Erythroblast (primary cell): ENCODE data around the gene SNX1.
A peak's percentile ranks its signal among the peaks of the same experiment; 100 is the strongest.

ENCODE experiments used
- DNase-seq, 2 experiments: peaks; one replicate each; lab custom pipeline; 2025; lab: John Stamatoyannopoulos, UW
- GATA1 ChIP-seq: IDR thresholded peaks from 2 replicates; pipeline ENCODE4 v1.6.1; 2011; ENCODE audit warnings: low read depth, mild to moderate bottlenecking, control low read depth, low read length, moderate library complexity
- POLR2A ChIP-seq: IDR thresholded peaks from 2 replicates; pipeline ENCODE4 v1.6.1; 2011; ENCODE audit warnings: mild to moderate bottlenecking, low read length

The SNX1 gene

DNA sequence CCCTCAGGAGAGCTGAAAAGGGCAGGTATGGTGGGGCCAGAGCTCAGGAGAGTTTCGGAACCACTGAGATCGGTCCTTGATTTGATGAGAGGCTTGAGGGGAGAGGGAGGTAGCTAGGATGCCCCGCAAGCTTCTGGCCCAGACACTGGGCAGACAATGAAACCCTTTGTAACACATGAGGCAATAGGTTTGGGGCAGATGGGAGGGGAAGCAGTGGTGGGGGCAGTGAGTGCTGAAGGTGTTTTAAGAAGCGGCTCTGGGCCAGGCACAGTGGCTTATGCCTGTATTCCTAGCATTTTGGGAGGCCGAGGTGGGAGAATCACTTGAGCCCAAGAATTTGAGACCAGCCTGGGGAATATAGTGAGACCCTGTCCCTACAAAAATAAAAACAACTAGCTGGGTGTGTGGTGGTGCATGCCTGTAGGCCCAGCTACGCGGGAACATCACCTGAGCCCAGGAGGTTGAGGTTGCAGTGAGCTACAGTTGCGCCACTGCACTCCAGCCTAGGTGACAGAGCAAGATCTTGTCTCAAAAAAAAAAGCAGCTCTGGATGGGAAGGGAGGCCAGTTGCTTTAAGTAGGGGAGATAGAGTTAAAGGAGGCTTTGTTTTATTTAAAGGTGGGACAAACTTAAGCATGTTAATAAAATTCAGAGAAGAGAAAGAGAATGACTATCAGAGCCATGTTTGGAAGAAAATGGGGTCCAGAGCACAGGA is 46.2 kb downstream of the SNX1 start:
- TF ChIP-seq GATA1, result no peak
- TF ChIP-seq POLR2A, result no peak
- DNase-seq, result peak; percentile 24 to 44

DNA sequence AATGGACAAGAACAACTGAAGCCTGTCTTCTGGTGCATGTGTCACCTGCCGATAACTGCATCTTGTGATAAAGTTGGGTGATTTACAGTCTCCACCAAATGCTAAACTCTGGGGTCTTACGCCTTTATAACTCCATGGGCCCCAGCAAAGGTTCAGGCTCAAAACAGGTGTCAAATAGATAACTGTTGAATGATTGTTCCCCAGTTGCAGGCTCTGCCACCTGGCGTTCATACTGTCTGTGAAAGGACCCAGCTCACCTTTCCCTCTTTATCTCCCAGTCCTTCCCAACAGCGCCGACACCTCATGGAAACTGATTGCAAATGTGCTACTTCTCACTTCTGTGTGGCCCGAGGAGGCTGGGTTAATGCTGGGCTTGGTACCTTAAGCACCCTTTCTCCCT is 47.5 kb downstream of the SNX1 start:
- TF ChIP-seq POLR2A, result no peak
- no peak for TF ChIP-seq GATA1
- no peak for DNase-seq

DNA sequence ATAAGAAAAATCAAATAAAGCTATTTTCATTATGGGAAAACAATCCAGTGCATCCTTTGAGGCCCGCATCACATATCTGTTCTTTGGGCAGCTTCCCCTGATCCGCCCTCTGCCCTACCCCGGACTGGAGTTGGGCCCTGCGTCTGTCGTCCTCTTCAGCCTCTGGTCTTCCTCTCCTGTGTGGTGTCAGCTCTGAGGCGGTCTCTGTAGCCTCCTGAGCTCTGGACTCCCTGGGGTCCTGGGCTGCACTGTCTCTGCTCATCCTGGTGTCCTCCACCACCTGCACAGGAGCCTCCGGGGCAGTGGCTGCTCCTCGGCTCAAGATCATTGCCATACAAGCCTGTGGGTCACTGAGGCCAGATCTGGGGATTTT is 48.4 kb downstream of the SNX1 start:
- DNase-seq, result no peak
- TF ChIP-seq POLR2A (no peak), GATA1 (no peak)

DNA sequence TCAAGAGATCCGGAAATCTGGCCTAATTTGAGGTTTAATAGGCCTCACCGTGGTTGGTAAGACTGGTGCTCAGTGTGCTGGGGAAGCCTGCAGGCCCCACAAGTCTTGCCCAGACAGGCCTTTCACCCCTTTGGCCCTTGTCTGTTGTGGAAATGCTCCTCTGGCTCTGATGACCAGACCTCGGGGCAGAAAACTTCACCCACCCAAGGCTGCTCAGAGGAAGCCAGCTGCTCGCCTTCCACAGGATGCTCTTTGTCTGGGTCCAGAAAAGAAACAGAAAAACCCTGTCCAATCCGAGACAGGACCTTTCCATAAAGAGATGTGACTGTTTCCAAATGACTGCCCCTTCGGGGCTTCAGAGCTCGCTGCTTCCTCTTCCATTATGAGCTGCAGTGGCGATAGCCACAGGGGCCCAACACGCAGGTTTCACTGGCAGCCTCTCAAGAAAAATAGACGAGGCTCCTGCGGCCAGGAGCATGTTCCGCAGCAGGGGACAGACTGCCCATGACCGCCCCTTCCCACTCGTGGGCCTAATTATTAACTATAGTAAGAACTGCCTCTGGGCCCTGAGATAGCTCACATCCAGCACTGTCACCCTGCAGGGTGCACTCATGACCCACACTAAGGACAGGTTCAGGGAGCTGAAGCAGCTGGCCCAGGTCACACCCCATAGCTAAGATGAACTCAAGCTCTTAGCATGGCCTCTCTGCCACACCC is 48.9 kb downstream of the SNX1 start:
- DNase-seq, result peak; percentile 65 to 75
- TF ChIP-seq GATA1, result no peak
- no peak for TF ChIP-seq POLR2A

DNA sequence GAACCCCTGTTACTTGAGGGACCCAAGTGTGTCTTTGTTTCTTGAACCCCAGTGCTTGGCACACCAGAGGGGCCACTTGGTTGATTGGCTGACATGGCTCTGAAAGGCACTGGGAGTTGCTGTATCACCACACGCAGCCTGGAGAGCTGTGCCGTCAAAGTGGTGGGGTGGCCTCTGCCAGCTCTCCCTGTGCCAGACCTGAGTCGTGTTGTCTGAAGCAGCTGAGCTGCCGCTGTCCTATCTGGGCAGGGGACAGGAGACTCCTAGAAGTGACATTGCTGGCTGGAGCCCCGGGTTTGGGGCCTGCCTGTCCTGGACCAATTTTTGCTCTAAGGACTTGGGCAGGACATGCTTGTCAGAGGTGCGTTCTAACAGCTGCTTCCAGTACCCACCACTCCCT is 50.3 kb downstream of the SNX1 start:
- TF ChIP-seq GATA1, result no peak
- TF ChIP-seq POLR2A, result no peak
- DNase-seq, result peak in 1 of 2 experiments; percentile 36

DNA sequence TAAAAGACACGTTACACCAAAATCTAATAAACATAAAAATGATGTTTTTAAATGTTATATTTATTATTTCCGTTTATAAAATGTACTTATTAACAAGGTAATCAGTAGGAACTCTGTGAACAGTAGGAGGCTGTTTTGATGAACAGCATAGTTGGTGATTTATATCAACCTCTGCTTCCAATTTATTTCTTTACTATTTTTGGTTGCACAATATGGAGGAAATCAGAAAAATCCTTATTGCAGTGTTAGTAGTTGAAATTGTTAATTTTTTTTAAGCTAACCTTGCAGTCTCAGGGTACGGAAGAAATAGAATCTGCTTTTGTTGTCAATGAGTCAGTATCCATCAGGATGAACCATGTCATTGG is 50.7 kb downstream of the SNX1 start:
- TF ChIP-seq POLR2A, result no peak
- TF ChIP-seq GATA1, result no peak
- no peak for DNase-seq

DNA sequence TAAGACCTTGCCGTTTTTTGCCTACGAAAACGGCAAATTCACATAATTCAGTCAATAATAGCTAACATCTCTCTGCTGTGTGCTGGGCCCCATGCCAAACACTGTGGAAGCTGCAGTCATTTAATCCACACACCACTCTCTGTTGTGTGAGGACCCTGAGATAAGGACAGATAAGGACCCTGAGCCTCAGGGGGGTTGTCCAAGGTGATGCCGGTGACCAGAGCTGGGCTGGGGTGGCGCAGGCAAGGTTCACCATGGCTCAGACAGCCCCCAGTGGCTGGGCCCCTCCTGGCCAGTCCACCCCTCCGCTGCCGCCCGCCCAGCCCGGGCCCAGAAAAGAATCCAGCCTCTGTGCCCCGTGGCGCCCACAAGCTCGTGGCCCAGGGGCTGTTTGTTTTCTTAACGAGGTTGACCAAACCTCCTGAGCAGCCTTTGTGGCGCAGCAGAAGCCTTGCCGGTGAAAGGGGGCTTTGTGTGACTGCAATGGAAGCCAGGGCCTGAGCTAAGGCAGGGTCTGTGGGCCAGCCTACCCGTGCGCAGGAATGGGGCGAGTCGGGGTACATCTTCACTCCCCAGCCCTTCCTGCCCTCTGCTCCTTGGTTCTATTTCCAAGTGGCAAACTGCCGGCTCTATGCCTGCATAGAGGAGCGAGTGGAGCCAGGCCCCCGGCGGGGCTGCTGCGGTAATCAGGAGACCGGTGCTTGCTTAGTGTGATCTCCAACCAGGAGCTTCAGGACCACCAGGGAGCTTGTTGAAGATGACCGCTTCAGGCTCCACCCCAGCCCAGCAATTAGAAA is 51.3 kb downstream of the SNX1 start:
- TF ChIP-seq POLR2A, result no peak
- TF ChIP-seq GATA1, result no peak
- peak; percentile 75 to 89 for DNase-seq

DNA sequence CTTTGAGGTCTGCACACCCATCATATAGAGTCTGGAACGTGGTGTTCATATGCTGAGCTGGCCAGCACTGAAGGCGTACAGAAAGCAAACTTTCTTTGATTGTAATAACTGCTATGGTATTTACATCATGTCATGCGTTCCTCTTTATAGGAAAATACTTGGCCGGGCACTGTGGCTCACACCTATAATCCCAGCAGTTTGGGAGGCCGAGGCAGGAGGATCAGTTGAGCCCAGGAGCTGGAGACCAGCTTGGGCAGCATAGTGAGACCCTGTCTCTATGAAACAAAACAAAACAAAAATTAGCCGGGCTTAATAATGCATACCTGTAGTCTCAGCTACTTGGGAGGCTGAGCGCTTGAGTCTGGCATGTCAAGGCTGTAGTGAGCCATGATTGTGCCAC is 52.4 kb downstream of the SNX1 start:
- TF ChIP-seq POLR2A, result no peak
- no peak for TF ChIP-seq GATA1
- no peak for DNase-seq

DNA sequence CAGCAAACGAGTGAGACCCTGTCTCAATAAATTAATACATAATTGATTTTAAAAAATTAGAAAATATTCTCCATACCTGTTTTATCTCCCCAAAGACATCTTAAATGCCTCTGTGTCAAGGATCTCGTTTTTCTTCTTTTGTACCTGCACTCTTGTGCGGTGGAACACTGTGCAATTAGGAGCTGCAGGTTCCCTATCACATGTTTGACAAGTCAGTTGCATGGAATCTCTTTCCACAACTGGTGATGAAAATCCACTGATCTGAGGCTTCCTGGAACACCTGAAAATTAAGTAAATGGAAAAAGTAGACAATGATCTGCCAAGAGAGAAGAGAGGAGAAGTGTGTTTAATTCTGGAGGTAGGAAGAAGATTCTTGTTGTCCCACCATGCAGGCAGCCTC is 52.8 kb downstream of the SNX1 start:
- TF ChIP-seq POLR2A (no peak), GATA1 (no peak)
- no peak for DNase-seq

DNA sequence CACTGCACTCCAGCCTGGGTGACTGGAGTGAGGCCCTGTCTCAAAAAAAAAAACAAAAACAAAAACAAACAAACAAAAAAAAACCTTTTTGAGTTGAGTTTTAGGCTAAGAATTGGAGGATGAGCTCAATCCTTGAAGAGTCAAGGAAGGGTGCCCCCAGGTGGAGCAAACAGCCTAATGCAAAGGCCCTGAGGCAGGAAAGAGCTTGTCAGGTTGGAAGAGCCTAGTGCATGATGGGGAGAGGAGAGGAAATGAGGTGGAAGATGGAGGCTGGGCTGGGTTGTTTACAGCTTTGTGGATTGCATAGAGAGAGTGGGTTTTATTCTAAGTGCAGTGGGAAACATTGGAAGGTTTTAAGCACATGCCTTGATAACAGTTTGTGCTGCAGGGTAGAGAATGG is 53.6 kb downstream of the SNX1 start:
- peak; percentile 61 to 63 for DNase-seq
- no peak for TF ChIP-seq POLR2A
- TF ChIP-seq GATA1, result no peak

DNA sequence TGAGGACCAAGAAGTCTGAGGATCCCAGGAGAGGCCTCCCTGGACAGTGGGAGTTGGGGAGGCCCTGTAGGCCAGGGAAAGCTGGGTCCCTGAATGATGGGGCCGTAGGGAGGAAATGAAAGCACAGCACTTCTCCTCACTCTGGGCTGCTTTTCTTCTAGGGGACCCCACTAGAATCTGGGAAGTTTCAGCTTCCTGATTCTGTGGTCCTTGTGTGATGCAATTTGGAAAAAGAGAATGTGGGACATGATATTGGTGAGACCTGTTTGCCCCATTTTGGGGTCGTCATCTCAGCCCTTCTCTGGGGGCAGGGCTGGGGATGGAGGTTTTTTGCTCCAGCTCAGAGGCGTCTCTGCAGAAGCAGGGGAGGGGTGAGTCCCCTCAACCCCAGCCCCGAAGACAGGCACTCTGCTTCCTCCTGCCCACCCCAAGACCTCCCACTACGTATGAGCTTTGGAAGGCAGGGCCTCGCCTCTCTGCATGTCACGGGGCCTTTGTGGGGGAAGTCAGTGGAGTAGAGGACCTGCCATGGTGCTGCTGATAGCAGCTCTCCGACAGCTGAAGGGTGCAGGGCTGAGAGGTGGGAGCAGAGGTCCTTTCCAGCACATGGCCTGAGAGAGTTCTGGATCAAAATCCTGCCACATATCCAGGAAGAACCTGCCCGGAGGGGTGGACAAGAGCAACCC is 54.3 kb downstream of the SNX1 start:
- DNase-seq, result peak; percentile 64 to 79
- TF ChIP-seq GATA1 (no peak), POLR2A (no peak)

DNA sequence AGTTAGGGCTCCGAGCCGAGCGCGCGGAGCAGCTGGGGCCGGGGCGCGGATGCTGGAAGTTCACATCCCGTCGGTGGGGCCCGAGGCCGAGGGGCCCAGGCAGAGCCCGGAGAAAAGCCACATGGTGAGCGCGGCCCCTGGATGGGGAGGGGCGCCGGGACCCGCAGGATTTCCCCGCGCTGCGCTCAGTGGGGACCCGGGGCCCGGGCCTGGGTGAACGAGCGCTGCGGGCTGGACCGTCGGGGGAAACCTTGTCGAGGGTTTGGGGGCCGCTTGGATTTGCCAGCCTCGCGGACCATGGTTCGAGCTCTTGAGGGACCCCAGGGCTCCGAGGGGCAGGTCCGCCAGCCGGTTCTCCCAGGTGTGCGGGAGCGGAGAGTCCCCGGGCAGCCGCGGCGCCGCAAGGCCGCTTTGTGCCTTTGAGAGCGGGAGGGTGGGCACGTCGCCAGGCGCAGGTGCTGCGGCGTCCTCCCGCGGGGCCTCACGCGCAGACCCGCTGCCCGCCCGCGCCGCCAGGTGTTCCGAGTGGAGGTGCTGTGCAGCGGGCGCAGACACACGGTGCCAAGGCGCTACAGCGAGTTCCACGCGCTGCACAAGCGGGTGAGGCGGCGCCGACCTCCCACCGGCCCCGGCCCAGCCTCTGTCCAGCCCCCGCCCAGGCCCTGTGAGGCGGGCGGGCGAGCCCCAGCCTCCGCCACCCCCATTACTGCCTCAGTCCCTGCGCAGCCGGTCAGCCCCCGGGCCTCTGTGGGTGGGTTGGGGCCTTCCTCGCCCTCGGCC is 56.1 kb downstream of the SNX1 start, which contains the start of gene SNX22:
Gene SNX22 (plus strand): TSS at position 5 of the 780 bp plus-strand sequence. CDS start 45 bp downstream, at position 50.
- DNase-seq, result peak; percentile 64 to 73
- TF ChIP-seq GATA1 (no peak), POLR2A (peak; percentile 70)
